ENCODE data around the gene POLD2.
"Not testable (repeated sequence)": the region's sequence is repeated elsewhere in the genome, so short reads cannot be mapped to it uniquely, and the experiment has no call there.

The POLD2 gene

DNA sequence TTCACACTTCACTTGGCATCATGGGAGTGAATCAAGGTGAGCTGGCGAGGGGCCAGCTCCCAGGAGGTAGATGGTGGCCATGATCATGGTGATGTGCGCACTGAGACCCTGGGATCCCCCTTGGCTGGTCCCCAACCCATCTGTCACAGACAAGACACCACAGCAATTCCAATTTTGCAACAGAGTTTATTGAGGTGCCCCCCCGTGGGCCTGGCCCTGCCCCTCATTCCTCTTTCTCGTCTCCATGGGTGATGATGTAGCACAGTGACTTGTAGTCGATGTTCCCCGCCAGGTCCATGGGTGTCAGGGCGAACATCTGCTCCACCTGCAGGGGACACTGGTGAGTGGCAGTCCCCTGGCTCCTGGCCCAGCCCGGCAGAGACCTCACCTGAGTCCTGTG lies 15.3 kb upstream of the POLD2 start:
- DNase-seq: no peak

DNA sequence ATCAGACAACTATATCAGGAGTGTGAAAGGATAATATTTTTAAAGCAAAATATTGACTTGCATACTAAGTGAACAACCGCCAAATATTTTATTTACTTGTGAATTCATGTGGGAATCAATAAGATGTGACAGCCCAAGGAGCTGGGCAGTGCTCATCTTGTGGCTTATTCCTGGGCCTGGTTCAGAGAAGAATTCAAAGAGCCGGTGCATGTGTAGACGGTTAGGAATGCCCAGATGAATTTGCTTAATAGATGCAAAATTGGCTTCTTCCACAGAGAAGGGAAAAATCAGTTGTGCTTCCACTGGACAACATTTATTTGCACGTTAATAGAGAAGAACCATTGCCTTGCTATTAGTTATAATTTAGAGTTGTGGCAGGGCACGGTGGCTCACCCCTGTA lies 13.4 kb upstream of the POLD2 start:
- DNase-seq: no peak

DNA sequence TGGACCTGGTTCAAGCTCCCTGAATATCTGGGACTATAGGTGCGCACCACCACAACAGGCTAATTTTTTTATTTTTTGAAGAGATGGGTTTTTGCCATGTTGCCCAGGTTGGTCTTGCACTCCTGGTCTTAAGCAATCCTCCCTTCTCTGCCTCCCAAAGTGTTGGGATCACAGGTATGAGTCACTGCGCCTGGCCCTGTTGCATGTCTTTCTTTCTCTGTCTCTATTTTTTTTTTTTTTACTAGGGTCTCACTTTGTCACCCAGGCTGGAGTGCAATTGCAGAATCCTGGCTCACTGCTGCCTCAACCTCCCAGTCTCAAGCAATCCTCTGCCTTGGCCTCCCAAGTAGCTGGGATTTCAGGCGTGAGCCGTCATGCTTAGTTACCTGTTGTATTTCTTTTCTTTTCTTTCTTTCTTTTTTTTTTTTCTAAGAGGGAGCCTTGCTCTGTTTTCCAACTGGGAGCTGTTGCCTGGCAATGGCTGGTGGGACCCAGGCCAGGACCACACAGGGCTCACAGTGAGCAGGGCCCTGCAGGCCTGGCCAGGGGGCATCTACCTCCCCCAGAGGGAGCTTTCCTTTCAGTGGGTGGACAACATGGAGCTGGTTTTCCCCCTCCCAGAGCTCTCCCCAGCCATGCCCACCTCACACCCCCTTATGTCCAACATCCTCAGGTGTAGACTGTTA lies 11.7 kb upstream of the POLD2 start:
- no peak for DNase-seq

DNA sequence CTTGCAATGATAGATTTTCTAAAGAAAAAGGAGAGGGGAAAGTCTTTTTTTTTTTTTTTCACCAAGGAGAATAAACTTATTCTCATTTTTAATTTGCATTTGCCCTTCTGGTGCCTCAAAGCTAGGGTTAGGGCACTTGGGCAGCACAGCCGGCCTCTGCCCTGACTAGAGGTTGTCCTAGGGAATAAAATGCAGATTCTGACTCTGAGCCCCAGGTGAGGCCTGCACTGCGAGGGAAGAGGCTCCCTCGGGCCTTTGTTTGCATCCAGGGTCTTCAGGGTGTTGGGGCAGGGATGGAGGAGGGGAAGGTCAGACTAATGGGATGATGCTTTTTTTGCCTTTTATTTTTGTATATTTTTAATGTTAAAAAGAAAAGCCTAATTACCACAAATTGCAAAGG lies 9.9 kb upstream of the POLD2 start:
- no peak for DNase-seq

DNA sequence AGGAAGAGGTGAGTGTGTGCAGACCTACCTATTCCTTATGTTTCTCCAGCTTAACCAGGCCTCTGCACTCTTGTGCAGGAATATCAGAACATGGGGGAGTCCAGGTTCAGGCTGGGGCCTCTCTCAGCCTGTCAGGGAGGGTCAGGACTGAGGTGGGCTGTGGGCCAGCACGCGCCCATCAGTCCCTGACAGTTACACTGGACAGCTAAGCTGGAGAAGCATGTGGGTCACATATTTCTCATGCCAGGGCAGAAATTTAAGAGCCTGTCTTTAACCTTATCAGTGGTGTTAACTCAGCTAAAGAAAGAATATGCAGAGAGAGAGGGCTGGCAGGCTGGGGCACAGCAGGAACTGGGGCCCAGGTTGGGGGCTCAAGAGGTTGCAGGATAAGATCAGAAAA lies 8.7 kb upstream of the POLD2 start:
- DNase-seq: no peak

DNA sequence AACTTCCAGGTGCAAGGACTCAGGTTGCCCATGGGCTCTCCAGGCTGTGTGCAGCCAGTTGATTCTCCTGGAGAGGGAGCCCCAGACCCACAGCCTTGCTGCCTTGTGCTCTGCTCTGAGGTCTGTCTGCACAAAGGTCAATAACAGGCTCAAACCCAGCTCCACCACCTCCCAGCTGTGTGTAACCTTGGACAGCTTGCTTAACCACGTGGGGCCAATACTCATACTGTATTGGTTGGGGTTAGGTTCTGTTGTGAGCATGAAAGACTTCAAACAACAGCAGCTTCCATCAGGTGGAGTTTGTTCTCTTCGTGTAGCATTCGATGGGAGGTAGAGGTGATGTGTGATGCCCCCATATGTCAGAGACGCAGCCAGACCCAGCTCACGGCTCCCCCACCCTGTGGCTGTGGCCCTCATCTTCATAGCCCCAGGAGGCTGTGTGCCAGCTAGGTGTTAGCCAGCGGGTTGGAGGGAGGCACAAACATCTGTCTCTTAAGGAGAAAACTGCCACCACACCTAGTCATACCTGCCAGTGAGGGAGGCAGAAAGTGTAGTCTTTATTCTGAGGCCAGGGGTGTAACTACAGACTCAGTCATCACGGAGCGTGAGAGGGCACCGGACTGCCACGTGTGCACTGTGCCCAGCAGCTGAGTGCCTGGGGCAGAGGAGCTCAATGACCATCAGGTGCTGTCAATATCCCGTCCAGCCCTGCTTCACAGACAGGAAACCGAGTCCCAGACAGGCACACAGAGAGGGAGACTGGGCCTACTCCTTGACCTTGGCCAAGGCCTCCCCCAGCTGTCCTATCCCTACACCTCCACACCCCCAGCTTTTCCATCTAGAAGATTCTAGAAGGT lies 8.1 kb upstream of the POLD2 start:
- no peak for DNase-seq

DNA sequence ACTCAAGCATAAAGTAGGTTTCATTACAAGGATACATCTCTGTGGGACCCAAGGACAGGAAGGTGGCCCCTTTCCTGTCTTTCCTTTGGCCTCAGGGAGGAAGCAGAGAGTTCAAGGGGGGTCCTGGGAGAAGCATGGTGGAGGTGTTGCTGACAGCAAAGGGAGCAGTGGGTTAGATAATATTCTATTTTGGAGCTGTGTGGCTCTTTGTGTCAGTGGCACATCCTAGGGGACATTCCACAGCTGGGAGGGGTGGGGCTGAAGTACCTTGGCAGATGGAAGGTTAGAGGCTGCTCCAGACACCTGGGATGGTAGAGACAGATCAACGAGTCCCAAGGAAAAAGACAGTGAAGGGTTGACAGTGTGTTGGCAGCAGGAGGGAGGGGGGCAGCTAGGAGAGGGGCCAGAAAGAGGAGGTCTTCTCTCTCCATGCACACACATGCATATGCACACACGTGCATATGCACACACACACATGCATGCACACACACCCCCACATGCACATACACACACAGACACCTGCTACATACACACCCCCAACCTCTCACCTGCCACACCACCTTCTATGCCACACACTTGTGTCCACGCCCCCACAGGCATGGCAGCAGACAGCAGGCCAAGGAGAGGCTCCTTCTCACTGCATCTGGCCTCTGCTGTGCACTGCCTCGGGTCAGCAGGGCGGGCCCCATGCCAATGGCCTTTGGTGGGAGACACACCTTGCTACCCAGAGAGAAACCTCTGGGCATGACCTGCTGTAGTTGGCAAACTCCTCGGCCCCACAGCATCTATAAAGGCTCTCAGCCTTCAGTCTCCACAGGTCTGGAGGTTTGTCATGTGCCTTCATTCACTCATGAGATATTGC lies 5.6 kb upstream of the POLD2 start:
- no peak for DNase-seq

DNA sequence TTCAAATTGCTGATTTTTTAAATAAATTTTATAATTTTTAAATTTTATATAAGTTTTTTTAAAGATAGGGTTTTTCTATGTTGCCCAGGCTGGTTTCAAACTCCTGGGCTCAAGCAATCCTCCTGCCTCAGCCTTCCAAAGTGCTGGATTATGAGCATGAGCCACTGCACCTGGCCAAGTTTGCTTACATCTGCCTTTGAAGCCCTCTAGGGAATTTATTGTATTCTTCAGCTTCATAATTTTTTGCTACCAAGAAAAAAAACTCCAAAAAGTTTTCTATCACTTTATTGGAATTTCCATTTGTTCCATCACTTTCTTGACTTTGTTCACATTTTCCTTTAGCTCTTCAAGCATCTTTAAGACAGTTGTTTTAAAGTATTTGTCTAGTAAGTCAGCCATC lies 3.8 kb upstream of the POLD2 start:
- DNase-seq: no peak

DNA sequence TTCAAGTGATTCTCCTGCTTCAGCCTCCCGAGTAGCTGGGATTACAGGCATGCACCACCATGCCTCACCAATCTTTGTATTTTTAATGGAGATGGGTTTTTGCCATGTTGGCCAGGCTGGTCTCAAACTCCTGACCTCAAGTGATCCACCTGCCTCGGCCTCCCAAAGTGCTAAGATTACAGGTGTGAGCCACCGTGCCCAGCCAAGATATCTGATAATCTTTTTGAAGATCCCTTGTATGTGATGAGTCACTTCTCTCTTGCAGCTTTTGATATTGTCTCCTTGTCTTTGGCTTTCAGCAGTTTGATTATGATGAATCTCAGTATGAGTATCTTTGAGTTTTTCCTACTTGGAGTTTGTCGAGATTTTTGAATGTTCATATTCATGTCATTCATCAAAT lies 3.2 kb upstream of the POLD2 start:
- DNase-seq: not testable (repeated sequence)

DNA sequence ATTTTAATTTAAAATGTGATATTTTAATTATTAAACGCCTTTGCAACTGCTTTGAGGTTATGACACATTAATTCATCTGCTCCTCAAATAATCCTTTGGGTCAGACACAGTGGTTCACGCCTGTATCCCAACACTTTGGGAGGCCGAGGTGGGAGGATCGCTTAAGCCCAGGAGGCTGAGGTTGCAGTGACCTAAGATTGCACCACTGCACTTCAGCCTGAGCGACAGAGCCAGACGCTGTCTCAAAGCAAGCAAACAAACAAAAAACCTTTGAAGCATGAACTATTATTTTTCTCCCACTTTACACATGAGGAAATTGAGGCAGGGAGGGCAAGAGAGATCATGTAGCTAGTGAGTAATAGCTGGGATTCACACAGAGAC lies 1.5 kb upstream of the POLD2 start:
- no peak for DNase-seq

DNA sequence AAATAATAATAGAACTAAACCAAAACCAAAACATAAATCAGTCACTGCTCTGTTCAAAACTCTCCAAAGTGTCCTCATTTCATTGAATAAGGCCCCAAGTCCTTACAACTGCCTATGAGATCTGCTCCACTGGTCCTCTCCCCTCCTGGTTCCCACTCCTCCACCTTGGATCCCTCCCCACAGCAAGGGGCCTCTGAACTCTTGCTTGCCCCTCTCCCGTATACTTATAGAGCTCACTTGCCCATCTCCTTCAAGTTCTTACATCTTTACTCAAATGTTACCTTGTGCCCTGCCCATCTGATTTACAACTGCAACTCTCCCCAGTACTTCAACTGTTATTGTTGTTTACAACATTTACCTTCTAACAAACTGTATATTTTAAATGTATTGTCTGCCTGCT lies 819 bp downstream of the POLD2 start:
- no peak for DNase-seq

DNA sequence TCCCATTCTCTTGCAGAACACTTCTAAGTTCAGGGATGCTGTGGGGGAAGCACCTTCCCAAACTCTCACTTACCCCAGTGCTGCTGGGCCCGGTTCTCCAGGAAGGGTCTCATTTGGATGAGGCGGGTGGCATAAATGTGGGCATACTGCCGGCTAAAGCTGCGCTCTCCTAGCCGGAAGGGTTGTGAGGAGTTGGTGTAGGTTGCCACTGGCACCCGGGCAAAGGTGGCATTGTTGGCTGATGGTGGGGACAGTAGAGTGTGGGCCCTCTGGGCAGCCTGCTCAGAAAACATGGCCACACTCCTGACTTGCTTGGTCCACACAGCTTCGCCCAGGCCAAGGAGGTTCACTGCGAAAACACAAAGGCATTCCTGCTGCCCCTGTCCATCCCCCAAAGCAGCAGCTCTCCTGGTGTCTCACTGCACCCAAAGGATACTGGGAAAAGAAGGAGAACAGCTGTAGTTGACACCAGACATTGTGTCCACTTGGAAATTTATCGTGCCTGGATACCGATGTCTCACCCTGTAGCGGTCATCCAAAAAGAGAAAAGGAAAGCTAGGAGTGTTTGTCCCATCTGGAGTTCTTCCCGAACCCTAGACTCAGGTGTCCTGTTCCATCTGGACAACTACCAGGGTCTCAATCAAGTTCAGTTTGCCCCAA lies 1.5 kb downstream of the POLD2 start:
- DNase-seq: no peak

DNA sequence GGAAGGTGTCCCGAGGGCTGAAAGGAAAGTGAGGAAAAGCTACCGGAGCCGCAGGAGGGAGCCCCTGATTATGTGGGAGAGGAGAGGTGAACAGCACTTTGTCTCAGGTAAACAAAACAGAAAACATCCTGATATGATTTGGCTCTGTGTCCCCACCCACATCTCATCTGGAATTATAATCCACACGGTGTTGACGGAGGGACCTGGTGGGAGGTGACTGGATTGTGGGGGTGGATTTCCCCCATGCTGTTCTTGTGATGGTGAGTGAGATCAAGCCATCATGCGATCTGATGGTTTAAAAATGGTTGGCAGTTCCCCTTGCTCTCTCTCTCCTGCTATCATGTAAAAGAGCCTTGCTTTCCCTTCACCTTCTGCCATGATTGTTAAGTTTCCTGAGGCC lies 3.0 kb downstream of the POLD2 start:
- no peak for DNase-seq

DNA sequence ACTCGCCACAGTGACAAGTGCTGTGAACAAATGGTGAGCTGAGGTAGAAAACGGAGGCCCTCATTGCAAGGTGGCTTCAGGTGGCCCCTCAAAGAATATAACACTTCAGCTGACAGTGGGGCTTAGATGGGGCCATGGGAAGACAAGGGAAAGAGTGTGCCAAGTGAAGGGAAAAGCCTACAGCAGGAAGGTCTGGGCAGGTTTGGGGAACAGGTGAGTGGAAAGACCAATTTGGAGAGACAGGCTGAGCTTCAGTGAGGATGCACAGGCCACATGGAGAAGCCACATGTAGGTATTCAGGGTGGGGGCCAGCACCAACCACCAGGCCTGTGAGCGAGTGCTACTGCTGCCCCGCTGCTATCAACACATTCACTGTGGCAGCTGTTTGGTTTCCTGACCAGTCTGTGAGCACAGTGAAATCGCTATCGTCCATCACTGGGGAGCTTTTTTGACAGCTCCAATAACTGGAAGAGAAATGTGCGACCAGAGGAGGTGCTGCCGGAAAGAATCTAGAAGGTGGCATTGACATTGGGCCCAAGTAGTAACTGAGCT lies 3.4 kb downstream of the POLD2 start:
- DNase-seq: no peak

DNA sequence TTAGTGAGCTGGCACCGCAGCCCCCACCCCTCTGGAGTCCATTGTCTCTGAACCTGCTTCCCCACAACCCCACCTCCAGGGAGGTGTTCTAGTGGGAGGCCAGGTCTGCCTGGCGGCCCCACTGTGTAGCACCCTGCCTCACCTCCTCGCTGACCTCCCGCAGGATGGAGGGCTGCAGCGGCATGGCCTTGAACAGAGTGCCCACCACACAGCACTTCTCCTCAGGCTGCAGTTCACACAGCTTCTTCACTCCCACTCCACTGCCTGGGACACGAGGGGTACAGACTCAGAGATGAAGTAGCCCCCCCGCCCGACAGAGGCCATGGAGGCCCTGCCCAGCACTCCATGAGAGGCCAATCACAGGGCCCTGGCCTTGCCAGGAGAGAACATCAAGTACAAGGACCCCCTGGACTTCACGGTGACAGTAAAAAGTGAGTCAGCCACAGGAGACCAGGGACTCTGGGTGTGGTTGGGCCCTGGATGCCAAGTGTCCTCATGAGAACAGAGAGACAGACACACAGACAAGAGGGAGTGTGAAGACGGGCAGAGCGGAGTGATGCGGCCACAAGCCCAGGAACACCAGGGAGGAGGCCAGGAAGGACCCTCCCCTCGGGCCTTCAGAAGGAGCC lies 5.4 kb downstream of the POLD2 start:
- DNase-seq: no peak

DNA sequence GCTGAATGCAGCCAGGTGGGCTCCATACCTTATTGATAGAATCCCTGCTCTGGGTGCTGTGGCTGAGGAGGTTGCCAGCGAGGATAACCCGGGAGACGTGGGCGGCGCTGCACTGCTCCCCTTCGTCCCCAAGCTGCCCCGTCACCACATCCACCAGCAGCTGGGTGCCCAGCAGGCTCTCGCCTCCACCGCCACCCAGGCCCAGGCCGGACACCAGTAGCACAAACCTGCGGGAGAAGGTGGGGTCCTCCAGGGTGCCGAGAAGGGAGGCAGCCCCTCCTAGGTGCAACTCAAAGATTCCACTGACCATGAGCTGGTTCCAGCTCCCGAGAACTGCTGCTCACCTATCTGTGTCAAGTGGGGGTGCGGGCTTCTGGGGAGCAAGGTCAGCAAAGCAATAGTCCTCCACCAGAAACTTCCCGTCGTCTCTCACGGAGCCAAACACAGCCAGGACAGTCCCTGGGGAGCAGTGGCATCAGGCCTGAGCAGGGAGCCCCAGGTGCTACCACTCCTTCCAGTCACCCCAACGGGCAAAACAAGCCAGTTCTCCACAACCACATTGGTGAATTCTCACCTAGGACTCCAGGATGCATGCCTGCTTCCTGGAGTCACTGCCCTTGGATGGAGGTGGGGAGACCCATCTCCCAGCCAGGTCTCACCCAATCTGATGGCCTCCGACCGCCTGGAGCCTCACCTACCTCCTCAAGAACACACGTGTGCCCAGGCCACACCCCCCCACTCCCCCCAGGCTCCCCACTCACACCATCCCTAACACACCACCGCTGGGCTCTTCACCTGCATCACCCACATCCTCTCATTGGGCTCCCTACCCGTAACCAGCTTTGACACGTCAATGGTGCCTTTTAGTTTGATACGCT lies 6.3 kb downstream of the POLD2 start:
- DNase-seq: no peak

DNA sequence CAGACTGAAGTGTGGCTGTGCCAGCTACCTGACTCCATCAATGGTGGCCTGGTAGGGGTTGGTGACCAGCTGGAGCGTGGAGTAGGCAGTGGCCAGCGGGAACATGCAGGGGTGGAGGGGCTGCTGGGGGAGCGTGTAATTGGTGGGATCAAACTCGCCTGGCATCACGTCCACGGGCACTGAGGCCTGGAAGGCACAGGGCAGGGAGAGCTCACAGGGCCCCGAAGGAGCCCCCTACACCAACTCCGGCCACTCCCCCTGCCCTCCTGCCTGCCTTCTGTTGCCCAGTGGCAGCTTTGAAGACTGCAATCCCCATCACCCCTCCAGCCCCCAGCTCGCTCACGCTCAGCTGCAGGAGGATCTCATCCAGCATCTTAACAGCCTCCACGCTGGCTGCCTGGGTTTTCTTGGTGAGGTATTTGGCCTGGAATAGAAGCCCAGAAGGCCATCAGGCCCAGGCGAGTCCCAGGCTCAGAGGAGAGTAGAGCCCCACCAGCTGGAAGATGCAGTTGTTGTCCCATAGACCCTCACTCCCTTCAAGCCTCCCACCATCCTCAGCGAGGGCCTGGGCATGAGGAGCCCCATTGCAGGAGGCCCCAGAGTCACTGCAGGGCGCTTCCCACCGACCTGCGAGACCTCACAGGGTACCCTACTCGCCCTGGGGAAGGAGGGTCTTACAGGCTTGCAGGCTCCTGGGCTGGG lies 7.1 kb downstream of the POLD2 start:
- no peak for DNase-seq

DNA sequence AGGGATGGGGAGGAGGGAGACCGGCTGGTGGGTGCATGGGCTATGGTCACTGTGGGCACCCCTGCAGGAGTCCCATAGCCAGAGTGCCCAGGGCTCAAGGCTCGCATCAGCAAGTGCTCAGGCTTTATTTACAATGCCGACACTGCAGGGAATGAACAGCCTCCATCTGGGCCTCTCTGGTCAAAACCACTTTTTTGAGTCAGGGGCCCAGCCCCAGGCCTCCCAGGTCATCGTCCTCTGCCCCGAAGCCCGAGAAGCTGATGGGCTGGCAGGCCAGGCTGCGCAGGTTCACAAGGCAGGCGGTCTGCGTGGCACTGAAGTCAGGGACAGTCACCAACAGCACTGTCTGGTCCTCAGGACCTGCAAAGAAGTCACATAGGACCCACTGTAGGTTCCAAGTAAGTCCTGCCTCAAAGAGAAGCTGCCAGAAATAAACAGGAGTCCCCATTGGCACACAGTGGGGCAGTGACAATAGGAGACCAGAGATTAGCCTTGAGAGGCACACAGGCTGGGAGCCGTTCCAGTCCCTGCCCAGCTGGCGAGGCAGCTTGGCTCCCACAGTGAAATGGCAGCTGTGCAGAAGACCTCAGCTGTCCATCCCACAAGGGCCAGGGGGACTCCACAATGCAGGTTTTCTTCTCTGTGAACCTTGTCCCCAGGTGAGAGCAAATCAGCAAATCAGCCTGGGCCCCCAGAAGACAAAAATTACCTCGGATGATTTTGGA lies 8.6 kb downstream of the POLD2 start:
- DNase-seq: no peak

DNA sequence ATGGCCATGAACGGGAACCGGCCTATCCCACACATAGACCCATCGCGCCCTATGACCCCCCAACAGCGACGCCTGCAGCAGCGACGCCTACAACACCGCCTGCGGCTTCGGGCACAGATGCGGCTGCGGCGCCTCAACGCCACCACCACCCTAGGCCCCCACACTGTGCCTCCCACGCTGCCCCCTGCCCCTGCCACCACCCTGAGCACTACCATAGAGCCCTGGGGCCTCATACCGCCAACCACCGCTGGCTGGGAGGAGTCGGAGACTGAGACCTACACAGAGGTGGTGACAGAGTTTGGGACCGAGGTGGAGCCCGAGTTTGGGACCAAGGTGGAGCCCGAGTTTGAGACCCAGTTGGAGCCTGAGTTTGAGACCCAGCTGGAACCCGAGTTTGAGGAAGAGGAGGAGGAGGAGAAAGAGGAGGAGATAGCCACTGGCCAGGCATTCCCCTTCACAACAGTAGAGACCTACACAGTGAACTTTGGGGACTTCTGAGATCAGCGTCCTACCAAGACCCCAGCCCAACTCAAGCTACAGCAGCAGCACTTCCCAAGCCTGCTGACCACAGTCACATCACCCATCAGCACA lies 9.5 kb downstream of the POLD2 start:
- DNase-seq: no peak

Data from T-helper 9 cell (primary cell).